NCI-H2227 treated with DMSO at 0.1 percent for 48 hours (cell line): ENCODE results near the gene CRTC1.

Experiments used
- DNase-seq: peaks from one replicate; lab custom pipeline; 2025; lab: John Stamatoyannopoulos, UW

Gene CRTC1

GRCh38 chr19:18770663-18771327, 87.3 kb downstream of the CRTC1 start:
- DNase-seq: no peak

- DNase-seq: no peak
Observed at GRCh38 chr19:18771328-18772242, 88.1 kb downstream of the CRTC1 start.

- no peak for DNase-seq
Observed at GRCh38 chr19:18772620-18773587, 89.4 kb downstream of the CRTC1 start.

- DNase-seq: no peak
Observed at GRCh38 chr19:18773682-18774081, 90.2 kb downstream of the CRTC1 start.

DNA sequence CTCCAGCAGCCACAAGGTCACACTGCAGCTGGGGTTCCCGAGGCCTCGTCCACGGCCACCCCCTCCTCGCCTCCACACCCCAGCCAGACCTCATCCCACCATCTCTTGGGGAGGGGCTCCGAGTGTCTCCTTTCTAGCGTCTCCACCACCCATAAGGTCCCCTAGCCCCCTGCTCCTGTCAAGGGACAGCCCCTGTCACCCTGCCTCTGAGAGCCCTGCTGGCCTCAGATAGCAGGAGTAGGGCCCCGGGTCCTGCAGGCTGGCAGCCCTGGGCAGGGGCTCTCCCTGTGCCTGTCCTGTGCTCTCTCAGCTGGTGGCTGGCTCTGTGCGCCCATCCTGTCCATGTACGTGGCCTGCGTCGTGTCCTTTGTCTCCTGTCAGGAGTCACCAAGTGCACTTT, 90.6 kb downstream of the CRTC1 start:
- no peak for DNase-seq

- no peak for DNase-seq
Observed at GRCh38 chr19:18774782-18775444, 91.4 kb downstream of the CRTC1 start.

GRCh38 chr19:18775586-18776287, 92.3 kb downstream of the CRTC1 start:
- no peak for DNase-seq

- no peak for DNase-seq
Observed at GRCh38 chr19:18776288-18776594, 92.8 kb downstream of the CRTC1 start.

- no peak for DNase-seq
Observed at GRCh38 chr19:18776736-18777135, 93.3 kb downstream of the CRTC1 start.

GRCh38 chr19:18777301-18778075, 94.0 kb downstream of the CRTC1 start:
- no peak for DNase-seq

- no peak for DNase-seq
Observed at GRCh38 chr19:18778076-18778389, 94.6 kb downstream of the CRTC1 start.

DNA sequence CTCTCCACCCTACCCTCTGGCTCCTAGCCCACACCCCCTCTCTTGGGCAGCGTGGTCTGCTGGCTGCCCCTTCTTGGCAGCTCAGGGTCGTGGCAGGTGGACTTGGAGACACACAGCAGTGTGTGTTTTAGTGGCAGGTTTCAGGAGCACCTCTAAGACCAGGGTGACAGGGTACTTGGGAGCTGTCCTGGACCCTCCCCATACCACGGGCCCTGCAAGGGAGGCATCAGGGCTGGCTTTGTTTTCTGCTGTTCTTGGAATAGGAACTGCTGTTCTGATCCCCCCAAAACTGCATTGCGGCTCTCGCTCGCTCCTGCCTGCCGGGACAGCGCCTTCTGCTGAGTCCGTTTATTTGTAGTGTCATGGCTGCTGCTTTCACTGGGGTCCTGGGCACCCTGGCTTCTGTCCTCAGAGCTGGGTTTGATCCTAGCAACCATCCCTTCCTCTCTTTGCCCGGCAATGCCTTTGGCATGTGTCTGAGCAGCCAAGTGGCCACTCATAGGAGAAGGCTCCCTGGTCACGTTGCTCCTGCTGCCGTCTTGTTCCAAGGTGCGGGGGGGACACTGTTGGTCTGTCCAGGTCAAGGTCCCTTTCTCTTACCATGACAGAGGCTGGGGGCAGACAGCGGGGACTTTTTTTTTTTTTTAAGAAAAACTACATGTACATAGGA, 95.5 kb downstream of the CRTC1 start:
- no peak for DNase-seq

DNA sequence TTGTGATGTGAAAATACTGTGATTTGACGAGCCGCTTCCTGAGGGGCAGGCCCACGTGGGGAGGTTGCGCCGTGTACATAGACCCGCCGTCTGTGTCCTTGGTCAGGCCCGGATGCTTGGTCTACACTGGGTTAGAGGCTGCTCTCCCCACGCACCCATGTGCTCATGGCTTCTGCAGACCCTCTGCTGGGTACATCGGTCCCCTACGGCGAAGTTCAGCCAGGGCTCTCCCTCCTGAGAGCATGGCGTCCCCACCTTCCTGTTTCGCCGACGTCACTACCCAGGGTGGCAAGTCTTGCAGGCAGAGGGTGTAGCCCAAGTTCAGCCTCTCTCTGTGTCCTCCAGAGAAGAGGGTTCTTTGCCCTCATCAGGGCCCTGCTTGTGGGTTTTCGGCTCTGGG, 96.6 kb downstream of the CRTC1 start:
- no peak for DNase-seq

- no peak for DNase-seq
Observed at GRCh38 chr19:18780631-18781030, 97.2 kb downstream of the CRTC1 start.

- no peak for DNase-seq
Observed at GRCh38 chr19:18781047-18781600, 97.6 kb downstream of the CRTC1 start.

DNA sequence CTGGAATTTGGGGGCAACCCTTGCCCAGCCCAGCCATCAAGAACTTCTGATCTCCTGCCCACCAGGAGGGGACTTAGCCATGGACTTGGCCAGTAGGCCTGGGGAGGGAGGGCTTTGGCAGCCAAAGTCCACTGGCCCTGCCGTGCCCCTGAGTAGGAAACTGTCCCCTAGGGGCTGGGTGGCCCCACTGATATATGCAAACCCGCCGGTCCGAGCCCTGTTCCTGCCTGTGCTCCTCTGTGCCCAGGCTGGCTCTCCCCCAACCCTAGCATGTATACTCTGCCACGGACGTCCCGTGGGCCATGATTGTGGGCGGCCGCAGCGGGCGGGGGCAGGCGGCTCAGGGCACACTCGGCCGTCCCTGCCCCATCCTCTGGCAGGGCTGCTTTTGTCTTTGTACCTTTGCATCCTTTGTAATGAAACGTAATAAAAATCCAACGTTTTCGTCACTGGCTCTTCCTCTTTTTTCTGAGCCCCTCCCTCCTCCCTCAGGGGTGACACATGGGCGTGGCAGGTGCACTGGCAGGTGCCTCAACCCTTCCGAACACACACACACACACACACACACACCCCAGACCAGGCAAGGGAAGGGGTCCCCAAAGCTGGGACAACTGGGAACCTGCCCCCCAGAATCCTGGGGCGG, 98.5 kb downstream of the CRTC1 start:
- DNase-seq: no peak

GRCh38 chr19:18782559-18783225, 99.2 kb downstream of the CRTC1 start:
- DNase-seq: no peak

- DNase-seq: no peak
Observed at GRCh38 chr19:18783958-18784785, 100.7 kb downstream of the CRTC1 start.
